Measurements from ENCODE around the gene PFDN6.

DNA sequence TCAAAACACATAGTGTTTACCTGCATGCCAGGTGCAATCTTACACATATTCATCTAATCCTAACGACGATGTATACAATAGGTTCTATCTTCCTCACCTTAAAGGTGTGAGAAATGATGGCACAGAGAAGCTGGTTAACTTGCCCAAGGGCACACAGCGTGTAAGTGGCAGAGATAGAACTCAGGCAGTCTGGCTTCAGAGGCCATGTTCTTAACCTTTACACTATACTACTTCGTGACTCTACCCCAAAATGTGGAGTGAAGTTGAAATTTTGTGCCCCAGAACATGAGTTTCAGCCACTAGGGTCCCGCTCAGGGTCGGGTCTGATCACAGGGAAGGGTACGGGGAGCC, 18.3 kb upstream of the PFDN6 start:
- TF ChIP-seq, protein P1, sequence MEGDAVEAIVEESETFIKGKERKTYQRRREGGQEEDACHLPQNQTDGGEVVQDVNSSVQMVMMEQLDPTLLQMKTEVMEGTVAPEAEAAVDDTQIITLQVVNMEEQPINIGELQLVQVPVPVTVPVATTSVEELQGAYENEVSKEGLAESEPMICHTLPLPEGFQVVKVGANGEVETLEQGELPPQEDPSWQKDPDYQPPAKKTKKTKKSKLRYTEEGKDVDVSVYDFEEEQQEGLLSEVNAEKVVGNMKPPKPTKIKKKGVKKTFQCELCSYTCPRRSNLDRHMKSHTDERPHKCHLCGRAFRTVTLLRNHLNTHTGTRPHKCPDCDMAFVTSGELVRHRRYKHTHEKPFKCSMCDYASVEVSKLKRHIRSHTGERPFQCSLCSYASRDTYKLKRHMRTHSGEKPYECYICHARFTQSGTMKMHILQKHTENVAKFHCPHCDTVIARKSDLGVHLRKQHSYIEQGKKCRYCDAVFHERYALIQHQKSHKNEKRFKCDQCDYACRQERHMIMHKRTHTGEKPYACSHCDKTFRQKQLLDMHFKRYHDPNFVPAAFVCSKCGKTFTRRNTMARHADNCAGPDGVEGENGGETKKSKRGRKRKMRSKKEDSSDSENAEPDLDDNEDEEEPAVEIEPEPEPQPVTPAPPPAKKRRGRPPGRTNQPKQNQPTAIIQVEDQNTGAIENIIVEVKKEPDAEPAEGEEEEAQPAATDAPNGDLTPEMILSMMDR (conservative IDR thresholded peaks at IDR 0.05 in 1 of 2, IDR thresholded peaks at IDR 0.05 in 1 of 2; ENCODE audit: extremely low read depth in 1 of 2, insufficient read depth in 1 of 2, low read depth in 1 of 2, low read length in 2 of 2): no peak
- no peak for TF ChIP-seq EZH2 (IDR thresholded peaks at IDR 0.05; ENCODE audit: borderline replicate concordance, low read length)
